Neural cell (in vitro differentiated cells): Measurements from ENCODE around the gene KRTAP10-7. TPM values are rescaled to one million over a fixed set of nuclear protein-coding genes. Genes with fewer than 3 reads are reported as not detected.

ENCODE experiments used
- H2AFZ ChIP-seq: fragments of 200-600, 300-800 bp; sonication (generic), shearing (Covaris generic); 2 replicates; pipeline ENCODE4 v1.6.0; 2014; ENCODE audit warnings: low read depth, mild to moderate bottlenecking, antibody characterized with exemption, low read length, moderate library complexity
- H3F3A ChIP-seq: fragments of 200-600 bp; shearing (Covaris generic); 2 replicates; pipeline ENCODE4 v1.6.1; 2016; ENCODE audit warnings: mild to moderate bottlenecking, moderate library complexity, mixed read lengths, antibody characterized with exemption, low read length; ENCODE audit not compliant: insufficient read depth, poor library complexity, severe bottlenecking
- H3K27ac ChIP-seq: fragments of 200-600, 300-800 bp; sonication (generic), shearing (Covaris generic); 2 replicates; pipeline ENCODE4 v1.5.1; 2014; ENCODE audit warnings: mild to moderate bottlenecking, low read length, moderate library complexity
- H3K27me3 ChIP-seq: fragments of 300-800, 200-600 bp; sonication (generic), shearing (Covaris generic); 2 replicates; pipeline ENCODE4 v1.6.0; 2014; ENCODE audit warnings: mild to moderate bottlenecking, low read depth, low read length, moderate library complexity; ENCODE audit not compliant: insufficient read depth
- H3K36me3 ChIP-seq: fragments of 300-800, 200-600 bp; sonication (generic), shearing (Covaris generic); 2 replicates; pipeline ENCODE4 v1.5.1; 2014; ENCODE audit warnings: mild to moderate bottlenecking, antibody characterized with exemption, low read length, moderate library complexity; ENCODE audit not compliant: insufficient read depth
- H3K4me2 ChIP-seq: fragments of 300-800, 200-600 bp; sonication (generic), shearing (Covaris generic); 2 replicates; pipeline ENCODE4 v1.6.0; 2014; ENCODE audit warnings: mild to moderate bottlenecking, low read length
- H3K4me3 ChIP-seq: fragments of 300-800, 200-600 bp; sonication (generic), shearing (Covaris generic); 2 replicates; pipeline ENCODE4 v1.5.1; 2014; ENCODE audit warnings: mild to moderate bottlenecking, low read length, moderate library complexity
- H3K79me2 ChIP-seq: fragments of 200-600 bp; shearing (Covaris generic); replicated peaks from 2 replicates; pipeline ENCODE4 v1.6.0; 2014; ENCODE audit warnings: mild to moderate bottlenecking, low read length, moderate library complexity; ENCODE audit not compliant: insufficient read depth
- H3K9ac ChIP-seq: fragments of 300-800, 200-600 bp; sonication (generic), shearing (Covaris generic); 2 replicates; pipeline ENCODE4 v1.6.1; 2016; ENCODE audit warnings: mild to moderate bottlenecking, low read length, mixed read lengths
- H3K9me2 ChIP-seq: fragments of 200-600 bp; shearing (Covaris generic); 2 replicates; pipeline ENCODE4 v1.6.1; 2016; ENCODE audit warnings: mild to moderate bottlenecking, low read length, mixed read lengths; ENCODE audit not compliant: insufficient read depth
- H3K9me3 ChIP-seq: fragments of 200-600, 300-800 bp; sonication (generic), shearing (Covaris generic); 2 replicates; pipeline ENCODE4 v1.6.1; 2016; ENCODE audit warnings: mild to moderate bottlenecking, mixed run types, low read length, moderate library complexity, mixed read lengths
- H4K20me1 ChIP-seq: fragments of 200-600 bp; shearing (Covaris generic); 2 replicates; pipeline ENCODE4 v1.6.1; 2016; ENCODE audit warnings: mild to moderate bottlenecking, mixed run types; ENCODE audit not compliant: insufficient read depth
- EP300 ChIP-seq: fragments of 450-650 bp; conservative IDR thresholded peaks from 2 replicates; pipeline ENCODE4 v1.6.1; 2014; ENCODE audit warnings: antibody characterized with exemption, mild to moderate bottlenecking, moderate library complexity; ENCODE audit not compliant: poor library complexity, severe bottlenecking
- EZH2 ChIP-seq: fragments of 200-600, 300-800 bp; shearing (Covaris generic), sonication (generic); IDR thresholded peaks from 2 replicates; pipeline ENCODE4 v1.6.1; 2014; ENCODE audit warnings: antibody characterized with exemption, low read length, borderline replicate concordance, mild to moderate bottlenecking; ENCODE audit not compliant: insufficient read depth, poor library complexity, severe bottlenecking
- MXI1 ChIP-seq: fragments of 450-650 bp; conservative IDR thresholded peaks from 2 replicates; pipeline ENCODE4 v1.6.1; 2014; ENCODE audit warnings: antibody characterized with exemption, mild to moderate bottlenecking; ENCODE audit not compliant: poor library complexity, severe bottlenecking
- POLR2AphosphoS5 ChIP-seq: IDR thresholded peaks from 2 replicates; pipeline ENCODE4 v1.6.1; 2012
- RAD21 ChIP-seq: fragments of 450-650 bp; conservative IDR thresholded peaks from 2 replicates; pipeline ENCODE4 v1.6.1; 2014; ENCODE audit warnings: antibody characterized with exemption, mild to moderate bottlenecking, moderate library complexity
- SMC3 ChIP-seq: fragments of 450-650 bp; conservative IDR thresholded peaks from 2 replicates; pipeline ENCODE4 v1.6.1; 2014; ENCODE audit warnings: antibody characterized with exemption, mild to moderate bottlenecking, moderate library complexity; ENCODE audit not compliant: poor library complexity
- TAF1 ChIP-seq: IDR thresholded peaks from 2 replicates; pipeline ENCODE4 v1.6.1; 2012; ENCODE audit warnings: low read depth
- polyA plus RNA-seq: library from polyadenylated mRNA; depleted of rRNA; stranded (reverse); fragments of >200 nt; gene quantifications from 2 replicates; pipeline ENCODE4 v1.2.3, GENCODE V29; 2014
- TF ChIP-seq, protein P1 (sequence below): fragments of 450-650 bp; IDR thresholded peaks from 2 replicates; pipeline ENCODE4 v1.5.1; 2014; ENCODE audit warnings: antibody characterized with exemption, mild to moderate bottlenecking, moderate library complexity; ENCODE audit not compliant: poor library complexity, severe bottlenecking
- TF ChIP-seq, protein P2 (sequence below): IDR thresholded peaks from 2 replicates; pipeline ENCODE4 v1.6.1; 2012; ENCODE audit warnings: borderline replicate concordance

Gene KRTAP10-7
- polyA plus RNA-seq, 1 donor from 2014 or later: not detected

DNA sequence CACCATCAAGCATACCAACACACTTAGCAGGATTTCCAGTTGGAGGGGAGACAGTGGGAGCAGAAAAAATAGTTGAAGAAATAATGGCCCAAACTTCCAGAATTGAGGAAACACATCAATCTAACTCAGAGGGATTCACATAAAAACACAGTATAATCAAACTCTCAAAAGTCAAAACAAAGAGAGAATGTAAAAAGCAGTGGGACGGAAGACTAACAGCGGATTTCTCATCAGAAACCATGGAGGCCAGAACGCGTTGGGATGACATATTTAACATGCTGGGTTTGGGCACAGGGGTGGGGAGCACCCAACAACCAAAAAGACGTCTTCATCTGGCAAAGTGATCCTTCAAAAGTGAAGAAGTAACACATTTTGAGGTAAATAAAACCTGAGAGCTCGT is 19.5 kb downstream of the KRTAP10-7 start:
- Histone ChIP-seq H3K79me2 (no peaks in the 10 kb centered on the region), H3K4me2 (no peak overlapping the region), H3K27ac (no peak overlapping the region), H3K27me3 (no peaks in the 10 kb centered on the region), H3K9me2 (no peaks in the 10 kb centered on the region), H3K9me3 (peaks cover 6% of the 10 kb centered on the region), H2AFZ (no peak overlapping the region), H3K4me3 (no peak overlapping the region), H3F3A (no peaks in the 10 kb centered on the region), H3K36me3 (no peaks in the 10 kb centered on the region), H3K9ac (no peak overlapping the region), H4K20me1 (no peaks in the 10 kb centered on the region)
- TF ChIP-seq POLR2AphosphoS5 (no peak), TAF1 (no peak), EZH2 (no peak), SMC3 (no peak), MXI1 (no peak), EP300 (no peak), RAD21 (no peak)
- TF ChIP-seq, protein P1, sequence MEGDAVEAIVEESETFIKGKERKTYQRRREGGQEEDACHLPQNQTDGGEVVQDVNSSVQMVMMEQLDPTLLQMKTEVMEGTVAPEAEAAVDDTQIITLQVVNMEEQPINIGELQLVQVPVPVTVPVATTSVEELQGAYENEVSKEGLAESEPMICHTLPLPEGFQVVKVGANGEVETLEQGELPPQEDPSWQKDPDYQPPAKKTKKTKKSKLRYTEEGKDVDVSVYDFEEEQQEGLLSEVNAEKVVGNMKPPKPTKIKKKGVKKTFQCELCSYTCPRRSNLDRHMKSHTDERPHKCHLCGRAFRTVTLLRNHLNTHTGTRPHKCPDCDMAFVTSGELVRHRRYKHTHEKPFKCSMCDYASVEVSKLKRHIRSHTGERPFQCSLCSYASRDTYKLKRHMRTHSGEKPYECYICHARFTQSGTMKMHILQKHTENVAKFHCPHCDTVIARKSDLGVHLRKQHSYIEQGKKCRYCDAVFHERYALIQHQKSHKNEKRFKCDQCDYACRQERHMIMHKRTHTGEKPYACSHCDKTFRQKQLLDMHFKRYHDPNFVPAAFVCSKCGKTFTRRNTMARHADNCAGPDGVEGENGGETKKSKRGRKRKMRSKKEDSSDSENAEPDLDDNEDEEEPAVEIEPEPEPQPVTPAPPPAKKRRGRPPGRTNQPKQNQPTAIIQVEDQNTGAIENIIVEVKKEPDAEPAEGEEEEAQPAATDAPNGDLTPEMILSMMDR: no peak
- TF ChIP-seq, protein P2, sequence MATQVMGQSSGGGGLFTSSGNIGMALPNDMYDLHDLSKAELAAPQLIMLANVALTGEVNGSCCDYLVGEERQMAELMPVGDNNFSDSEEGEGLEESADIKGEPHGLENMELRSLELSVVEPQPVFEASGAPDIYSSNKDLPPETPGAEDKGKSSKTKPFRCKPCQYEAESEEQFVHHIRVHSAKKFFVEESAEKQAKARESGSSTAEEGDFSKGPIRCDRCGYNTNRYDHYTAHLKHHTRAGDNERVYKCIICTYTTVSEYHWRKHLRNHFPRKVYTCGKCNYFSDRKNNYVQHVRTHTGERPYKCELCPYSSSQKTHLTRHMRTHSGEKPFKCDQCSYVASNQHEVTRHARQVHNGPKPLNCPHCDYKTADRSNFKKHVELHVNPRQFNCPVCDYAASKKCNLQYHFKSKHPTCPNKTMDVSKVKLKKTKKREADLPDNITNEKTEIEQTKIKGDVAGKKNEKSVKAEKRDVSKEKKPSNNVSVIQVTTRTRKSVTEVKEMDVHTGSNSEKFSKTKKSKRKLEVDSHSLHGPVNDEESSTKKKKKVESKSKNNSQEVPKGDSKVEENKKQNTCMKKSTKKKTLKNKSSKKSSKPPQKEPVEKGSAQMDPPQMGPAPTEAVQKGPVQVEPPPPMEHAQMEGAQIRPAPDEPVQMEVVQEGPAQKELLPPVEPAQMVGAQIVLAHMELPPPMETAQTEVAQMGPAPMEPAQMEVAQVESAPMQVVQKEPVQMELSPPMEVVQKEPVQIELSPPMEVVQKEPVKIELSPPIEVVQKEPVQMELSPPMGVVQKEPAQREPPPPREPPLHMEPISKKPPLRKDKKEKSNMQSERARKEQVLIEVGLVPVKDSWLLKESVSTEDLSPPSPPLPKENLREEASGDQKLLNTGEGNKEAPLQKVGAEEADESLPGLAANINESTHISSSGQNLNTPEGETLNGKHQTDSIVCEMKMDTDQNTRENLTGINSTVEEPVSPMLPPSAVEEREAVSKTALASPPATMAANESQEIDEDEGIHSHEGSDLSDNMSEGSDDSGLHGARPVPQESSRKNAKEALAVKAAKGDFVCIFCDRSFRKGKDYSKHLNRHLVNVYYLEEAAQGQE: no peak

DNA sequence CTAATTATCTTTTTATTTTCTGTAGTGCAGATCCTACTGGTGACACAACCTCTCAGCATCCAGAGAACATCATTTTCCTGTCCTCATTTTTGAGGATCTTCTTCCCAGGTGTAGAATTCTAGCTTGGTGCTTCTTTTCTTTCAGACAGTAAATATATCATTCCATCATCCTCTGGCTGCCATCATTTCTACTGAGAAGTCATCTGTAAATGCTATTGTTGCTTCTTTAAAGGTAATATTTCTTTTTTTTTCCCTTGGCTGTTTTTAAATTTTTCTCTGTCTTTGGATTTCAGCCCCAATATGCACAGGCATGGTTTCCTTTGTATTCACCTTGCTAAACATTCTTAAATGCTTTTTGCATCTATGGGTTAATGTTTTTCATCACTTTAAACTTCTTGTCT is 23.2 kb downstream of the KRTAP10-7 start:
- Histone ChIP-seq H3K4me2 (no peak overlapping the region), H3K79me2 (no peaks in the 10 kb centered on the region), H2AFZ (no peak overlapping the region), H3K36me3 (no peaks in the 10 kb centered on the region), H3K9ac (no peak overlapping the region), H3K27ac (no peak overlapping the region), H3F3A (no peaks in the 10 kb centered on the region), H4K20me1 (no peaks in the 10 kb centered on the region), H3K9me2 (no peaks in the 10 kb centered on the region), H3K4me3 (no peak overlapping the region), H3K27me3 (no peaks in the 10 kb centered on the region), H3K9me3 (peaks cover 6% of the 10 kb centered on the region)
- no peak for TF ChIP-seq SMC3
- TF ChIP-seq, protein P2: no peak
- no peak for TF ChIP-seq RAD21
- TF ChIP-seq POLR2AphosphoS5: no peak
- no peak for TF ChIP-seq EP300
- TF ChIP-seq EZH2: no peak
- TF ChIP-seq TAF1: no peak
- TF ChIP-seq MXI1: no peak
- TF ChIP-seq, protein P1: no peak
